Parathyroid adenoma (tissue), 2 donors: ENCODE measurements around the gene POLD2.

Experiments
- H2AFZ ChIP-seq: fragments of 300-600 bp; sonication (generic); one replicate; pipeline ENCODE4 v1.7.0; 2017; ENCODE audit warnings: antibody characterized with exemption, mild to moderate bottlenecking
- H3K27ac ChIP-seq: fragments of 300-600 bp; sonication (generic); one replicate; pipeline ENCODE4 v1.7.0; 2017
- H3K27me3 ChIP-seq: fragments of 300-600 bp; sonication (generic); one replicate; pipeline ENCODE4 v1.7.0; 2017; ENCODE audit warnings: low read length; ENCODE audit not compliant: control insufficient read depth, insufficient read depth
- H3K36me3 ChIP-seq: fragments of 300-600 bp; sonication (generic); one replicate; pipeline ENCODE4 v1.7.0; 2017; ENCODE audit warnings: low read length; ENCODE audit not compliant: control insufficient read depth, insufficient read depth
- H3K4me1 ChIP-seq: fragments of 300-600 bp; sonication (generic); one replicate; pipeline ENCODE4 v1.7.0; 2017; ENCODE audit warnings: control low read depth
- H3K4me2 ChIP-seq: fragments of 300-600 bp; sonication (generic); one replicate; pipeline ENCODE4 v1.7.0; 2017; ENCODE audit warnings: low read length
- H3K4me3 ChIP-seq: fragments of 300-600 bp; sonication (generic); one replicate; pipeline ENCODE4 v1.7.0; 2017; ENCODE audit warnings: low read depth, low read length
- H3K79me2 ChIP-seq: fragments of 300-600 bp; sonication (generic); one replicate; pipeline ENCODE4 v1.7.0; 2017; ENCODE audit warnings: control low read depth
- H3K9ac ChIP-seq: fragments of 300-600 bp; sonication (generic); one replicate; pipeline ENCODE4 v1.7.0; 2017; ENCODE audit warnings: mild to moderate bottlenecking
- H3K9me3 ChIP-seq: fragments of 300-600 bp; sonication (generic); one replicate; pipeline ENCODE4 v1.7.0; 2017; ENCODE audit warnings: low read length; ENCODE audit not compliant: control insufficient read depth
- TF ChIP-seq, protein P1 (sequence below): fragments of 300-600 bp; sonication (generic); IDR thresholded peaks from one replicate; pipeline ENCODE4 v1.7.0; 2017; ENCODE audit warnings: antibody characterized with exemption, mild to moderate bottlenecking
- donor health status: primary hyperparathyroidism.

The POLD2 gene

DNA sequence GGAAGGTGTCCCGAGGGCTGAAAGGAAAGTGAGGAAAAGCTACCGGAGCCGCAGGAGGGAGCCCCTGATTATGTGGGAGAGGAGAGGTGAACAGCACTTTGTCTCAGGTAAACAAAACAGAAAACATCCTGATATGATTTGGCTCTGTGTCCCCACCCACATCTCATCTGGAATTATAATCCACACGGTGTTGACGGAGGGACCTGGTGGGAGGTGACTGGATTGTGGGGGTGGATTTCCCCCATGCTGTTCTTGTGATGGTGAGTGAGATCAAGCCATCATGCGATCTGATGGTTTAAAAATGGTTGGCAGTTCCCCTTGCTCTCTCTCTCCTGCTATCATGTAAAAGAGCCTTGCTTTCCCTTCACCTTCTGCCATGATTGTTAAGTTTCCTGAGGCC is 3.0 kb downstream of the POLD2 start:
- Histone ChIP-seq H3K9me3 (no peaks in the 10 kb centered on the region), H3K9ac (no peak overlapping the region), H3K36me3 (no peaks in the 10 kb centered on the region), H3K79me2 (peaks cover 7% of the 10 kb centered on the region), H3K27me3 (no peaks in the 10 kb centered on the region), H3K27ac (no peak overlapping the region), H3K4me2 (no peak overlapping the region), H3K4me1 (peaks cover 5% of the 10 kb centered on the region), H2AFZ (no peak overlapping the region), H3K4me3 (no peak overlapping the region)
- TF ChIP-seq, protein P1, sequence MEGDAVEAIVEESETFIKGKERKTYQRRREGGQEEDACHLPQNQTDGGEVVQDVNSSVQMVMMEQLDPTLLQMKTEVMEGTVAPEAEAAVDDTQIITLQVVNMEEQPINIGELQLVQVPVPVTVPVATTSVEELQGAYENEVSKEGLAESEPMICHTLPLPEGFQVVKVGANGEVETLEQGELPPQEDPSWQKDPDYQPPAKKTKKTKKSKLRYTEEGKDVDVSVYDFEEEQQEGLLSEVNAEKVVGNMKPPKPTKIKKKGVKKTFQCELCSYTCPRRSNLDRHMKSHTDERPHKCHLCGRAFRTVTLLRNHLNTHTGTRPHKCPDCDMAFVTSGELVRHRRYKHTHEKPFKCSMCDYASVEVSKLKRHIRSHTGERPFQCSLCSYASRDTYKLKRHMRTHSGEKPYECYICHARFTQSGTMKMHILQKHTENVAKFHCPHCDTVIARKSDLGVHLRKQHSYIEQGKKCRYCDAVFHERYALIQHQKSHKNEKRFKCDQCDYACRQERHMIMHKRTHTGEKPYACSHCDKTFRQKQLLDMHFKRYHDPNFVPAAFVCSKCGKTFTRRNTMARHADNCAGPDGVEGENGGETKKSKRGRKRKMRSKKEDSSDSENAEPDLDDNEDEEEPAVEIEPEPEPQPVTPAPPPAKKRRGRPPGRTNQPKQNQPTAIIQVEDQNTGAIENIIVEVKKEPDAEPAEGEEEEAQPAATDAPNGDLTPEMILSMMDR = no peak

DNA sequence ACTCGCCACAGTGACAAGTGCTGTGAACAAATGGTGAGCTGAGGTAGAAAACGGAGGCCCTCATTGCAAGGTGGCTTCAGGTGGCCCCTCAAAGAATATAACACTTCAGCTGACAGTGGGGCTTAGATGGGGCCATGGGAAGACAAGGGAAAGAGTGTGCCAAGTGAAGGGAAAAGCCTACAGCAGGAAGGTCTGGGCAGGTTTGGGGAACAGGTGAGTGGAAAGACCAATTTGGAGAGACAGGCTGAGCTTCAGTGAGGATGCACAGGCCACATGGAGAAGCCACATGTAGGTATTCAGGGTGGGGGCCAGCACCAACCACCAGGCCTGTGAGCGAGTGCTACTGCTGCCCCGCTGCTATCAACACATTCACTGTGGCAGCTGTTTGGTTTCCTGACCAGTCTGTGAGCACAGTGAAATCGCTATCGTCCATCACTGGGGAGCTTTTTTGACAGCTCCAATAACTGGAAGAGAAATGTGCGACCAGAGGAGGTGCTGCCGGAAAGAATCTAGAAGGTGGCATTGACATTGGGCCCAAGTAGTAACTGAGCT is 3.4 kb downstream of the POLD2 start:
- H3K9me3 ChIP-seq = no peaks in the 10 kb centered on the region
- H3K27ac ChIP-seq = no peak overlapping the region
- peaks cover 7% of the 10 kb centered on the region for H3K79me2 ChIP-seq
- H2AFZ ChIP-seq = no peak overlapping the region
- H3K4me2 ChIP-seq = no peak overlapping the region
- no peak overlapping the region for H3K9ac ChIP-seq
- no peak overlapping the region for H3K4me3 ChIP-seq
- peaks cover 5% of the 10 kb centered on the region for H3K4me1 ChIP-seq
- no peaks in the 10 kb centered on the region for H3K27me3 ChIP-seq
- no peaks in the 10 kb centered on the region for H3K36me3 ChIP-seq
- TF ChIP-seq, protein P1 = no peak

DNA sequence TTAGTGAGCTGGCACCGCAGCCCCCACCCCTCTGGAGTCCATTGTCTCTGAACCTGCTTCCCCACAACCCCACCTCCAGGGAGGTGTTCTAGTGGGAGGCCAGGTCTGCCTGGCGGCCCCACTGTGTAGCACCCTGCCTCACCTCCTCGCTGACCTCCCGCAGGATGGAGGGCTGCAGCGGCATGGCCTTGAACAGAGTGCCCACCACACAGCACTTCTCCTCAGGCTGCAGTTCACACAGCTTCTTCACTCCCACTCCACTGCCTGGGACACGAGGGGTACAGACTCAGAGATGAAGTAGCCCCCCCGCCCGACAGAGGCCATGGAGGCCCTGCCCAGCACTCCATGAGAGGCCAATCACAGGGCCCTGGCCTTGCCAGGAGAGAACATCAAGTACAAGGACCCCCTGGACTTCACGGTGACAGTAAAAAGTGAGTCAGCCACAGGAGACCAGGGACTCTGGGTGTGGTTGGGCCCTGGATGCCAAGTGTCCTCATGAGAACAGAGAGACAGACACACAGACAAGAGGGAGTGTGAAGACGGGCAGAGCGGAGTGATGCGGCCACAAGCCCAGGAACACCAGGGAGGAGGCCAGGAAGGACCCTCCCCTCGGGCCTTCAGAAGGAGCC is 5.4 kb downstream of the POLD2 start:
- TF ChIP-seq, protein P1 = no peak
- Histone ChIP-seq H3K4me2 (no peak overlapping the region), H3K9ac (no peak overlapping the region), H2AFZ (no peak overlapping the region), H3K27me3 (no peaks in the 10 kb centered on the region), H3K27ac (no peak overlapping the region), H3K4me3 (no peak overlapping the region), H3K79me2 (peaks cover 7% of the 10 kb centered on the region), H3K36me3 (no peaks in the 10 kb centered on the region), H3K4me1 (peaks cover 5% of the 10 kb centered on the region), H3K9me3 (no peaks in the 10 kb centered on the region)

DNA sequence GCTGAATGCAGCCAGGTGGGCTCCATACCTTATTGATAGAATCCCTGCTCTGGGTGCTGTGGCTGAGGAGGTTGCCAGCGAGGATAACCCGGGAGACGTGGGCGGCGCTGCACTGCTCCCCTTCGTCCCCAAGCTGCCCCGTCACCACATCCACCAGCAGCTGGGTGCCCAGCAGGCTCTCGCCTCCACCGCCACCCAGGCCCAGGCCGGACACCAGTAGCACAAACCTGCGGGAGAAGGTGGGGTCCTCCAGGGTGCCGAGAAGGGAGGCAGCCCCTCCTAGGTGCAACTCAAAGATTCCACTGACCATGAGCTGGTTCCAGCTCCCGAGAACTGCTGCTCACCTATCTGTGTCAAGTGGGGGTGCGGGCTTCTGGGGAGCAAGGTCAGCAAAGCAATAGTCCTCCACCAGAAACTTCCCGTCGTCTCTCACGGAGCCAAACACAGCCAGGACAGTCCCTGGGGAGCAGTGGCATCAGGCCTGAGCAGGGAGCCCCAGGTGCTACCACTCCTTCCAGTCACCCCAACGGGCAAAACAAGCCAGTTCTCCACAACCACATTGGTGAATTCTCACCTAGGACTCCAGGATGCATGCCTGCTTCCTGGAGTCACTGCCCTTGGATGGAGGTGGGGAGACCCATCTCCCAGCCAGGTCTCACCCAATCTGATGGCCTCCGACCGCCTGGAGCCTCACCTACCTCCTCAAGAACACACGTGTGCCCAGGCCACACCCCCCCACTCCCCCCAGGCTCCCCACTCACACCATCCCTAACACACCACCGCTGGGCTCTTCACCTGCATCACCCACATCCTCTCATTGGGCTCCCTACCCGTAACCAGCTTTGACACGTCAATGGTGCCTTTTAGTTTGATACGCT is 6.3 kb downstream of the POLD2 start:
- no peak overlapping the region for H3K4me3 ChIP-seq
- no peak overlapping the region for H3K4me2 ChIP-seq
- no peaks in the 10 kb centered on the region for H3K9me3 ChIP-seq
- no peaks in the 10 kb centered on the region for H3K4me1 ChIP-seq
- H3K9ac ChIP-seq = no peak overlapping the region
- no peaks in the 10 kb centered on the region for H3K36me3 ChIP-seq
- H3K79me2 ChIP-seq = peaks cover 7% of the 10 kb centered on the region
- H3K27ac ChIP-seq = no peak overlapping the region
- no peak overlapping the region for H2AFZ ChIP-seq
- H3K27me3 ChIP-seq = no peaks in the 10 kb centered on the region
- TF ChIP-seq, protein P1 = no peak
